CD4-positive, alpha-beta memory T cell (primary cell): ENCODE results near the gene QKI. TPM values are rescaled to one million over a fixed set of nuclear protein-coding genes. Genes with fewer than 3 reads are reported as not detected.

Experiments used
- CTCF ChIA-PET: fragments of 350-600 bp; sonication (Branson Sonifier 250); formaldehyde crosslinking; loops from one replicate; lab custom pipeline; 2021; ENCODE audit warnings: inconsistent platforms; ENCODE audit not compliant: partially characterized antibody; lab: Charles Lee
- POLR2A ChIA-PET: fragments of 350-600 bp; sonication (Branson Sonifier 250); formaldehyde crosslinking; loops from one replicate; lab custom pipeline; 2021; ENCODE audit not compliant: partially characterized antibody; lab: Charles Lee
- DNase-seq, 5 donors: peaks; one replicate each; pipeline versions ENCODE4 v3.0.0 to v3.0.0-alpha.2; 2020 to 2022; ENCODE audit warnings: mixed read lengths in 1 of 5
- H3K27ac ChIP-seq: one replicate; pipeline ENCODE4 v1.7.0; 2013; ENCODE audit warnings: low read depth, low read length
- H3K27me3 ChIP-seq: 2 replicates; pipeline ENCODE4 v1.7.0; 2013; ENCODE audit warnings: mild to moderate bottlenecking, low read length, moderate library complexity; ENCODE audit not compliant: insufficient read depth
- H3K36me3 ChIP-seq: 2 replicates; pipeline ENCODE4 v1.7.0; 2013; ENCODE audit warnings: mild to moderate bottlenecking, low read length, moderate library complexity; ENCODE audit not compliant: insufficient read depth
- H3K4me1 ChIP-seq: 2 replicates; pipeline ENCODE4 v1.7.0; 2013; ENCODE audit warnings: mild to moderate bottlenecking, low read length, moderate library complexity; ENCODE audit not compliant: insufficient read depth
- H3K4me3 ChIP-seq, 2 donors: one replicate each; pipeline ENCODE4 v1.7.0; 2013; ENCODE audit warnings: low read length in 2 of 2, mild to moderate bottlenecking in 1 of 2
- H3K9me3 ChIP-seq, 2 donors: one replicate each; pipeline ENCODE4 v1.7.0; 2013; ENCODE audit warnings: low read length in 2 of 2, control low read depth in 1 of 2; ENCODE audit not compliant: control insufficient read depth in 1 of 2
- H3K27ac Mint-ChIP-seq, 7 donors: one replicate each; pipeline ENCODE4 v1.8.0; 2020 to 2021; ENCODE audit warnings: mixed read lengths in 7 of 7, mild to moderate bottlenecking in 6 of 7, inconsistent platforms in 3 of 7, moderate library complexity in 3 of 7
- H3K27me3 Mint-ChIP-seq, 2 donors: one replicate each; pipeline ENCODE4 v1.8.0; 2020 to 2021; ENCODE audit warnings: mixed read lengths in 2 of 2
- H3K36me3 Mint-ChIP-seq, 2 donors: one replicate each; pipeline ENCODE4 v1.8.0; 2020 to 2021; ENCODE audit warnings: mixed read lengths in 2 of 2, inconsistent platforms in 1 of 2, mild to moderate bottlenecking in 1 of 2
- H3K4me1 Mint-ChIP-seq, 4 donors: one replicate each; pipeline ENCODE4 v1.8.0; 2020 to 2021; ENCODE audit warnings: mixed read lengths in 4 of 4, mild to moderate bottlenecking in 1 of 4
- H3K4me3 Mint-ChIP-seq, 8 donors: one replicate each; pipeline ENCODE4 v1.8.0; 2020 to 2021; ENCODE audit warnings: mixed read lengths in 8 of 8, mild to moderate bottlenecking in 7 of 8, moderate library complexity in 6 of 8, inconsistent platforms in 3 of 8
- H3K9me3 Mint-ChIP-seq, 8 donors: one replicate each; pipeline ENCODE4 v1.8.0; 2020 to 2021; ENCODE audit warnings: mixed read lengths in 8 of 8, mild to moderate bottlenecking in 5 of 8, inconsistent platforms in 3 of 8, moderate library complexity in 1 of 8
- intact Hi-C: fragments of 100-400 bp; cut with micrococcal nuclease; formaldehyde crosslinking; loops from one replicate; pipeline ENCODE4 v1.15.1; 2023
- polyA plus RNA-seq, 2 donors: library from polyadenylated mRNA; unstranded; fragments of 300-500 nt; fragmentation: Illumina TruSeq; gene quantifications; one replicate each; pipeline ENCODE4 v1.2.3, GENCODE V29; 2021
- total RNA-seq, 2 experiments: library from RNA; stranded (reverse); gene quantifications; one replicate each; pipeline ENCODE4 v1.2.3, GENCODE V29; 2021

QKI gene
- total and polyA plus RNA-seq, 4 experiments from 2014 or later = 7.7 to 66.4 (median 46.3) TPM

DNA sequence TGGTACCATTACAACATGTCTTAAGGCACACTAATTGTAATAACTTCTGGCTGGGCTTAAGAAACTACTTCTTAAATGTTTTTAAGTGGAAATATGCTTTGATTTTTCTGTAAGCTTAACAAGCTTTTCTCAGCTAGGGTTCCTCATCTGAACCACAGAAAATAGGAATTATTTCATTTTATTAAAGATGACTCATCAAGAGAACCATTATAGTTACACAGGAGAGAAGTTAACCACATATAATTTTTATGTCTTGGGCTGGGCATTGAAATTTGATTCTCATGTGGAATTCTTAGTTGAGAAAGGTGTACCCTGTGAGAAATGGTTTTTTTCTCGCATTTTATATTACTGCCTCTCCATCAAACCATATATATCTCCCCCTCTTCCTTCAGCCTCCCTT is 75.1 kb downstream of the QKI start:
- Histone ChIP-seq H3K27me3 (no peaks in the 10 kb centered on the region), H3K36me3 (no peaks in the 10 kb centered on the region), H3K4me1 (peaks cover 21% of the 10 kb centered on the region), H3K27ac (no peak overlapping the region), H3K9me3 (no peaks in the 10 kb centered on the region), H3K4me3 (no peak overlapping the region)
- no peaks in the 10 kb centered on the region for H3K9me3 Mint-ChIP-seq
- H3K4me1 Mint-ChIP-seq = peaks cover 34 to 69% (median 49%) of the 10 kb centered on the region in 4 donors
- DNase-seq = no peak
- no peaks in the 10 kb centered on the region for H3K36me3 Mint-ChIP-seq
- CTCF ChIA-PET = no interaction called here
- H3K27ac Mint-ChIP-seq = no peak overlapping the region
- intact Hi-C loops = no loop called here
- H3K27me3 Mint-ChIP-seq = no peaks in the 10 kb centered on the region
- H3K4me3 Mint-ChIP-seq = no peak overlapping the region
- POLR2A ChIA-PET = no interaction called here

DNA sequence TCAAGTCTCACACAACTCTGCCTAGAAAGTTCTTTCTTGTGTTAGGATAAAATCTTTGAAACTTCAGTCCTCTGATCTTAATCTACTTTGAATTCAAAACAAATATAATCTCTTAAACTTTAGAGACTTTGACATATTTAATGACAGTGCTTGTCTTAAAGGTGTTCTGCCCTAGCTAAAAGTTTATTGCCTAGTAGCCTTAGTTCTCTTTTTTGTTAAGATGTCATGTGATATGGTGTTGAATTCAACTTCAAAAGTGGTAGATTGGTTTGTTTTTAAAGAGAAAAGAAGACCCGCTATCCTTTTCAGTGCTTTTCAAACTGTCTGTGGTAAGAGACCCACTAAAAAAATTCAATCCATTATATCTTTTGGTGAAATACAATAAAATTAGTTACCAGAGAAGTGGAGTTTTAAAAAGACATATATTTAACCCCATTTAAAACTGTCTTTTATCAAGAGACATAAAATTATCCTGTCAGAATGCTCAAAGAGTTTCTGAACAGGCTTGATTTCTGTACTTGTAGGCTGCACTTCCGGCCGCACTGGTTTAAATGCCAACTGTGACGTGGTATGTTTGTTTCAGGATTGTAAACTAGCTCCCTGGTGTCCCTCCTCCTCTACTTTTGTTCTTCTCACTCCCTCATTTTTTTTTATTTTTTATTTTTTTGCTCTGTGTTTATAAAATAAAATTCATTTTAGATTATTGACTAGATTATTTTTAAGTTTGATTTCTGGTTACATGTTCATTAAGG is 76.5 kb downstream of the QKI start:
- peak overlapping the region in 3 of 8 donors; percentile 13 to 23 (median 17) for H3K4me3 Mint-ChIP-seq
- H3K36me3 Mint-ChIP-seq = no peaks in the 10 kb centered on the region
- ChIA-PET CTCF (no interaction called here), POLR2A (no interaction called here)
- H3K4me1 Mint-ChIP-seq = peaks cover 33 to 63% (median 44%) of the 10 kb centered on the region in 4 donors
- peak in 2 of 5 donors; percentile 6 to 34 for DNase-seq
- Histone ChIP-seq H3K36me3 (no peaks in the 10 kb centered on the region), H3K27ac (no peak overlapping the region), H3K4me1 (peaks cover 21% of the 10 kb centered on the region), H3K27me3 (no peaks in the 10 kb centered on the region), H3K4me3 (no peak overlapping the region), H3K9me3 (no peaks in the 10 kb centered on the region)
- H3K27ac Mint-ChIP-seq = peak overlapping the region in 6 of 7 donors; percentile 7 to 47 (median 30)
- intact Hi-C loops = no loop called here
- no peaks in the 10 kb centered on the region for H3K9me3 Mint-ChIP-seq
- no peaks in the 10 kb centered on the region for H3K27me3 Mint-ChIP-seq

DNA sequence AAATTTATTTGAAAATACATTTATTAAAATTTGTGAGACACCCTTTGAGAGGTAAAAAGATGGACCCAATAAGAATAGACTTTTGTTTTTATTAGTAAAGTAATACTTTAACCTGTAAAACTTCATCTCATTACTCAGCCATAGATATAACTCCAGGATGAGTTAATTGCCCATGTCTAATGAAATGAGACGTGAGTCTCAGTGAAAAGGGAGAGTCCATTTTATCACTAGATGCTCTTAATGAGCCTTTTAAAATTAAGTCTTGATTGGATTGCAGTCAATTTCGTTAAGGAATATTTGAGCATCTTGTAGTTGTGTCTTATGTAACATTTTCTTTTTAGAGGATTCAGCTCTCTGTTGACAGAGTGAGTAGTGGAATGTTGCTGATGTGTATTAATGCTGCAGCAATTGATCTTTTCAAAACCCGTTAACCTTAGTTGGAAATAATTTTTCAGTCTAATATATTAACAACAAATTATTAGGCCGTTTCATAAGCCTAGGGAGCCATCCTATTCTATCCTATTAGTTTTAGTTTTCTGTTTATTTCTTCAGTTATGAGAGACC is 77.3 kb downstream of the QKI start:
- H3K36me3 Mint-ChIP-seq = no peaks in the 10 kb centered on the region
- no peaks in the 10 kb centered on the region for H3K9me3 Mint-ChIP-seq
- no peak overlapping the region for H3K27ac Mint-ChIP-seq
- Histone ChIP-seq H3K27me3 (no peaks in the 10 kb centered on the region), H3K9me3 (no peaks in the 10 kb centered on the region), H3K4me1 (peaks cover 21% of the 10 kb centered on the region), H3K27ac (no peak overlapping the region), H3K4me3 (no peak overlapping the region), H3K36me3 (no peaks in the 10 kb centered on the region)
- peaks cover 37 to 64% (median 47%) of the 10 kb centered on the region in 4 donors for H3K4me1 Mint-ChIP-seq
- no peak overlapping the region for H3K4me3 Mint-ChIP-seq
- no peaks in the 10 kb centered on the region for H3K27me3 Mint-ChIP-seq
- DNase-seq = no peak
- ChIA-PET CTCF (no interaction called here), POLR2A (no interaction called here)
- intact Hi-C loops = no loop called here

DNA sequence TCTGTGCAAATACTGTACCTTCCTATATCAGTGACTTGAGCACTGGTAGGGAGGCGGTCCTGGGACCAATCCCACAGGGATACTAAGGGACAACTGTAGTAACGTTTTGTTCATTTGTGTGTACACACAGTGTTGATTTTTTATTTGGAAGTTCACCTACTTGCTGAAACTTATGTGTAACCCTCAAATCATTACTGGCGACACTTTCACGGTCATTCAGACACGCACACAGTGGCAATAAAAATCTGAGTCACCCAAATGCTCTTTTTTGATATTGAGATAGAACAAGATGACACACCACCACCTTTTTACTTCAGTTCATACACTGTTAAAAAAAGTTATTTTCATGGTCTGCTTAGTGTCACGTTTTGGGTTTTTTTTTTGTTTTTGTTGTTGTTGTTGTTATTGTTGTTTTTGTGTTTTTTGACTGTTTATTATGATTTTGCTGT is 79.8 kb downstream of the QKI start:
- Histone ChIP-seq H3K27ac (no peak overlapping the region), H3K4me1 (peaks cover 12% of the 10 kb centered on the region), H3K36me3 (no peaks in the 10 kb centered on the region), H3K9me3 (no peaks in the 10 kb centered on the region), H3K27me3 (no peaks in the 10 kb centered on the region), H3K4me3 (no peak overlapping the region)
- no peaks in the 10 kb centered on the region for H3K36me3 Mint-ChIP-seq
- H3K27ac Mint-ChIP-seq = no peak overlapping the region
- H3K4me3 Mint-ChIP-seq = no peak overlapping the region
- H3K4me1 Mint-ChIP-seq = peaks cover 21 to 41% (median 35%) of the 10 kb centered on the region in 4 donors
- intact Hi-C loops = no loop called here
- no peak for DNase-seq
- ChIA-PET POLR2A (no interaction called here), CTCF (no interaction called here)
- H3K27me3 Mint-ChIP-seq = no peaks in the 10 kb centered on the region
- H3K9me3 Mint-ChIP-seq = no peaks in the 10 kb centered on the region

DNA sequence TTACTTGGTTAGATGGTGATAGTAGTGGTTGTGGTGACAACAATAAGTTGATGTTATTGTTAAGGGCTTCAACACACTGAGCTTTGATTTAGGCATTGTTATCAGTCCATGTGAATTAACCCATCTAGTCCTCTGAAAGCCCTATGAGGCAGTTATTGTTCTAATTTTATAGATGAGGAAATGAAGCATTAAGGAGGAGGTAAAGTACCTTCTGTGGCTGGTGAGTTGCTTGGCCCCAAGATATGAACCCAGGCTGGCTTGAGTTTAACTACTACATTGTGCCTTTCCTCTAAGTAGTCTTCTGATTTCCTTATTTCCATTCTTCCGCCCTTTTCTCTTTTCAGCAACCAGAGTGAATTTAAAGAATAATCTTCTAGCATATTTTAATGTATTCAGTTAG is 81.7 kb downstream of the QKI start:
- CTCF ChIA-PET = no interaction called here
- no peaks in the 10 kb centered on the region for H3K27me3 Mint-ChIP-seq
- Histone ChIP-seq H3K4me3 (no peak overlapping the region), H3K36me3 (no peaks in the 10 kb centered on the region), H3K27me3 (no peaks in the 10 kb centered on the region), H3K4me1 (no peaks in the 10 kb centered on the region), H3K9me3 (no peaks in the 10 kb centered on the region), H3K27ac (no peak overlapping the region)
- POLR2A ChIA-PET = no interaction called here
- H3K4me3 Mint-ChIP-seq = no peak overlapping the region
- DNase-seq = no peak
- peaks cover 21 to 34% (median 26%) of the 10 kb centered on the region in 4 donors for H3K4me1 Mint-ChIP-seq
- intact Hi-C loops = no loop called here
- H3K27ac Mint-ChIP-seq = no peak overlapping the region
- peaks cover 0 to 4% (median 0%) of the 10 kb centered on the region in 8 donors for H3K9me3 Mint-ChIP-seq
- peaks cover 2 to 7% of the 10 kb centered on the region in 2 donors for H3K36me3 Mint-ChIP-seq

DNA sequence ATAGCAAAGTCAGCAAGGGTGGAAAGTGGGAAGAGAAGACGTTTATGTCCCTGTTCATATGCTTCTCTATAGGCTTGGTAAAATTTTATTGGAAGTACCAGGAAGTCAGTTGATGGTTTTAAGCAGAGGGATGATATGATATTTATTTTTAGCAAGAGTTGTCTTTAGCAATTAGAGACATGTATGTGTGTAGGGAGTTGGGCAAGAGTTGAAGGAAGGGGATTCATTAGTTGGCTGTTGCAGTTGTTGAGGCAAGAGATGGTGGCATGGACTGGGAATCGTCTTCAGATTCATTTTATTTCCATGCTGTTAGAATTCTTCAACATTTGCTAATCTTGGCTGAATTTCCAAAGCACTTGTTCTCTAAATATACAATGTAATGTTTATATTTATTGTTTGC is 85.6 kb downstream of the QKI start:
- DNase-seq = no peak
- peaks cover 3 to 22% (median 8%) of the 10 kb centered on the region in 8 donors for H3K9me3 Mint-ChIP-seq
- H3K4me1 ChIP-seq = no peaks in the 10 kb centered on the region
- H3K27ac Mint-ChIP-seq = peak overlapping the region in 1 of 7 donors; percentile 18
- no peaks in the 10 kb centered on the region for H3K27me3 Mint-ChIP-seq
- ChIA-PET POLR2A (no interaction called here), CTCF (interaction anchor here (0.7 kb wide), 1 partner anchor 367 kb away, joined by 4 read pairs; no protein-coding TSS in a partner anchor)
- intact Hi-C loops = no loop called here
- H3K4me3 Mint-ChIP-seq = no peak overlapping the region
- H3K36me3 ChIP-seq = no peaks in the 10 kb centered on the region
- H3K27ac ChIP-seq = no peak overlapping the region
- H3K36me3 Mint-ChIP-seq = peaks cover 20 to 27% of the 10 kb centered on the region in 2 donors
- no peak overlapping the region for H3K4me3 ChIP-seq
- H3K27me3 ChIP-seq = no peaks in the 10 kb centered on the region
- no peaks in the 10 kb centered on the region for H3K9me3 ChIP-seq
- peaks cover 31 to 44% (median 34%) of the 10 kb centered on the region in 4 donors for H3K4me1 Mint-ChIP-seq

DNA sequence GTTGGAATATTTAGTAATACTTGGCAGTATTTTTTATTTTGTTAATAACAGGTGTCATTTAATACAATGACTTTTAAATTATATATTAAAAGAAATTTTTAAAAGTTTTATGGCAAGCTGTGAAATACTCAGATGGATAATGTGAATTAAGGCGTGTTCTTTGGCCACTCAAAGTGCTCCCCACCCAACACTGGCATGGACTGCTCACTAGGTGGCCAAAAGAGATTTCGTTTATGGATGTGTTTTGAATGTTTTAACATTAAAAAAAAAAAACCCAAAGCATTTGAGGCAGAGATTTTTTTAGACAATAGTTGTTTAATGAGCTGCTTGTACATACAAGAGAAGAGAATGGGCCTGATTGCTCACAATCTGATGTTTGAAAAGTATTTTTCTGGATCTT is 86.5 kb downstream of the QKI start:
- intact Hi-C loops = no loop called here
- peaks cover 28 to 34% of the 10 kb centered on the region in 2 donors for H3K36me3 Mint-ChIP-seq

More for the DNA sequence above, 86.5 kb downstream of the QKI start:
- H3K27ac Mint-ChIP-seq = peak overlapping the region in 1 of 7 donors; percentile 41
- Histone ChIP-seq H3K27me3 (no peaks in the 10 kb centered on the region), H3K9me3 (no peaks in the 10 kb centered on the region), H3K27ac (no peak overlapping the region), H3K4me1 (no peaks in the 10 kb centered on the region), H3K4me3 (no peak overlapping the region), H3K36me3 (no peaks in the 10 kb centered on the region)
- H3K9me3 Mint-ChIP-seq = peaks cover 3 to 30% (median 14%) of the 10 kb centered on the region in 8 donors
- no peaks in the 10 kb centered on the region for H3K27me3 Mint-ChIP-seq
- no peak overlapping the region for H3K4me3 Mint-ChIP-seq
- no peak for DNase-seq
- ChIA-PET CTCF (interaction anchor here (1.0 kb wide), 1 partner anchor 16 kb away, joined by 3 read pairs; no protein-coding TSS in a partner anchor), POLR2A (no interaction called here)
- H3K4me1 Mint-ChIP-seq = peaks cover 29 to 50% (median 35%) of the 10 kb centered on the region in 4 donors
